K562 (cell line): Measurements from ENCODE around the gene POLR3G. TPM values are rescaled to one million over a fixed set of nuclear protein-coding genes. Genes with fewer than 3 reads are reported as not detected.

Experiments used
- EP400 ChIP-seq: fragments of 450-650 bp; IDR thresholded peaks from 2 replicates; pipeline ENCODE4 v1.6.1; 2017; ENCODE audit warnings: antibody characterized with exemption, mild to moderate bottlenecking, moderate library complexity
- ETV6 ChIP-seq, 3 experiments: fragments of 150-350 bp in 1 of 3; sonication (generic) in 1 of 3; formaldehyde crosslinking in 1 of 3; IDR thresholded peaks; 2 replicates each; pipeline versions ENCODE4 v1.6.1 to v1.8.0; 2014 to 2022; ENCODE audit warnings: borderline replicate concordance in 2 of 3, low read depth in 2 of 3, antibody characterized with exemption in 1 of 3, low read length in 1 of 3, mild to moderate bottlenecking in 1 of 3, missing genetic modification reagents in 1 of 3
- GATAD2A ChIP-seq: fragments of 450-650 bp; IDR thresholded peaks from 2 replicates; pipeline ENCODE4 v1.6.1; 2017
- HDAC3 ChIP-seq: fragments of 450-650 bp; IDR thresholded peaks from 2 replicates; pipeline ENCODE4 v1.6.1; 2018; ENCODE audit warnings: borderline replicate concordance, mild to moderate bottlenecking, moderate library complexity; ENCODE audit not compliant: partially characterized antibody
- PATZ1 ChIP-seq: fragments of 250-450 bp; sonication (Bioruptor Pico); IDR thresholded peaks from 2 replicates; pipeline ENCODE4 v1.5.0; 2020; ENCODE audit warnings: mild to moderate bottlenecking, borderline replicate concordance
- POLR2A ChIP-seq: fragments of 450-650 bp; conservative IDR thresholded peaks from 2 replicates; pipeline ENCODE4 v1.6.1; 2016
- SMAD2 ChIP-seq: fragments of 150-350 bp; IDR thresholded peaks from 2 replicates; pipeline ENCODE4 v1.6.1; 2014; ENCODE audit warnings: low read depth, mild to moderate bottlenecking, low read length
- SUPT5H ChIP-seq: fragments of 450-650 bp; IDR thresholded peaks from 2 replicates; pipeline ENCODE4 v1.6.1; 2016
- THRAP3 ChIP-seq: fragments of 450-650 bp; IDR thresholded peaks from 2 replicates; pipeline ENCODE4 v1.6.1; 2016; ENCODE audit warnings: mild to moderate bottlenecking, inconsistent platforms, borderline replicate concordance
- ZMIZ1 ChIP-seq, 2 experiments: fragments of 150-350 bp in 1 of 2; IDR thresholded peaks; 2 replicates each; pipeline ENCODE4 v1.6.1; 2012 to 2016; ENCODE audit warnings: low read depth in 2 of 2, low read length in 2 of 2, mild to moderate bottlenecking in 1 of 2, moderate library complexity in 1 of 2
- ZNF551 ChIP-seq: fragments of 250-450 bp; sonication (Bioruptor Pico); IDR thresholded peaks from 2 replicates; pipeline ENCODE4 v1.5.0; 2021; ENCODE audit warnings: mild to moderate bottlenecking, moderate library complexity
- ZNF609 ChIP-seq: sonication (generic); formaldehyde crosslinking; IDR thresholded peaks from 2 replicates; pipeline ENCODE4 v1.8.1; 2023; ENCODE audit warnings: missing genetic modification reagents, mild to moderate bottlenecking, borderline replicate concordance
- ZNF695 ChIP-seq: fragments of 450-650 bp; formaldehyde crosslinking; IDR thresholded peaks from 2 replicates; pipeline ENCODE4 v1.4.0; 2020; ENCODE audit warnings: mild to moderate bottlenecking, moderate library complexity
- polyA plus RNA-seq, 8 experiments: library from polyadenylated mRNA; depleted of rRNA in 4 of 8; stranded (reverse) in 5 of 8; unstranded in 3 of 8; fragments of >200 nt; fragmentation: Nextera tagmentation in 2 of 8; fragmentation: Illumina TruSeq in 1 of 8; extraction: Ambion mirVana in 2 of 8; extraction: Trizol in 1 of 8; gene quantifications; 2 replicates each; pipeline versions ENCODE4 v1.2.1 to v1.2.3, GENCODE V29; 2011 to 2014; ENCODE audit warnings: inconsistent platforms in 1 of 8, missing spikeins in 1 of 8
- total RNA-seq, 7 experiments: library from RNA; depleted of rRNA in 6 of 7; stranded (reverse); fragments of >200 nt in 6 of 7; fragmentation: Illumina TruSeq in 2 of 7; extraction: Trizol in 2 of 7; gene quantifications; 2 replicates each; pipeline versions ENCODE4 v1.2.1 to v1.2.3, GENCODE V29; 2011 to 2021; ENCODE audit warnings: low replicate concordance in 1 of 7

POLR3G gene
- total and polyA plus RNA-seq, 9 of the 15 experiments (the other 6 are each of a cell fraction or from before 2014, with no cell fraction given), result 39.0 to 111 (median 59.0) TPM

DNA sequence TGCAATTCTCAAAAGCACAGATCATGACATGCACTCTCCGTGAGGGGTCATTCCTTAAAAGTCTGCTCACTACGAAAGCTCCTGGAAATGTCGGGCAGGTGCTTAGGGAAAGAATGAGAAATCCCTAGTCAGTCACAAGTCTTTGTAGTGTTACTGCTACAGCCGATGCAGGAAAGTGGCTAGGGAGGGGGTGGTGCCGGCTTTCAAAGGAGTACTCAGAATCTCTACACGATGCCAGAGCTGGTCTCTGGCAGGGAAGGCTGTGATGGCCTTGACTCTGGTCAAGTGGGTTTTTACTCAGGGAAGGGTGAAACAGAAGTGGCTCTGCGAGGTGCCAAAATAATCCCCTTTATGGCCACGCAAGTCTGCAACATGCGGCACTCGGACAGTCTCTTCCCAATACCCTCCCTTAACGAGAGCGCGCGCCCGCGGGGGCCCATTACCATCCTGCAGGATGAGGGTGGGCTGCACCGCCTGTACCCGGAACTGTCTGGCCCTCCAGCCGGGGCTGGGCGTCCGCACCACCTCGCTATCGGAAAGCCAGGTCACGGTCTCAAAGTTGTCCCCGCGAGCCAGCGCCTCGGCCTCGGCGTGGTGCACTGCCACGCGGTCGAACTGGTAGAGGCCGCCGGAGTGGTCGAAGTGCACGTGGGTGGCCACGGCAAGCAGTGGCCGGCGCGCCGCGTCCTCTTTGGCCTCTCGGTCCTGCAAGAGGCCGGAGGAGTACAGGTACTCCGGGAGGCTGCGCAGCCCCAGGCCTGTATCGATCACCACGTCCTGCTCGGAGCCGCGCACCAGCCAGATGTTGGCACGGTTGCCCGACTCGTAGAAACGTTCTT, 1.0 kb upstream of the POLR3G start (continued):
- TF ChIP-seq ZMIZ1 (IDR thresholded peaks at IDR 0.05; ENCODE audit: low read depth in 2 of 2, low read length in 2 of 2) (no peak), ZNF609 (CRISPR knock-in tag) (0 out of 2 replicates have a peak, but pooled peaks have one; percentile 7), ETV6 (IDR thresholded peaks at IDR 0.05; ENCODE audit: borderline replicate concordance in 1 of 2, low read depth in 2 of 2, low read length in 1 of 2) (no peak), ETV6 (CRISPR knock-in tag; IDR thresholded peaks at IDR 0.05; ENCODE audit: borderline replicate concordance) (peak; percentile 94; the same call in 1 of the 2 replicates), POLR2A (no peak), SMAD2 (no peak), EP400 (peak; percentile 68; the same call in 1 of the 2 replicates), SUPT5H (no peak), ZNF695 (CRISPR knock-in tag) (no peak), PATZ1 (CRISPR knock-in tag) (no peak), GATAD2A (no peak), THRAP3 (no peak), ZNF551 (CRISPR knock-in tag) (no peak), HDAC3 (no peak)
